Esophagus muscularis mucosa (tissue), 3 donors: Measurements from ENCODE around the gene SMIM11.

Experiments
- CTCF ChIP-seq, 3 experiments: fragments of 200-600 bp in 2 of 3; fragments of 450-650 bp in 1 of 3; sonication (generic) in 2 of 3; IDR thresholded peaks; one replicate each; pipeline ENCODE4 v1.5.1; 2017 to 2019; ENCODE audit warnings: antibody characterized with exemption in 3 of 3, mild to moderate bottlenecking in 2 of 3, moderate library complexity in 1 of 3
- POLR2A ChIP-seq: fragments of 450-650 bp; IDR thresholded peaks from one replicate; pipeline ENCODE4 v1.6.1; 2017; ENCODE audit warnings: antibody characterized with exemption, moderate library complexity, mild to moderate bottlenecking, low read depth
- POLR2AphosphoS5 ChIP-seq, 2 donors: sonication (generic); formaldehyde crosslinking; IDR thresholded peaks; one replicate each; pipeline ENCODE4 v1.6.1; 2017; ENCODE audit warnings: antibody characterized with exemption in 2 of 2

- no peak for TF ChIP-seq CTCF (IDR thresholded peaks at IDR 0.05)
- TF ChIP-seq POLR2A = no peak
- TF ChIP-seq POLR2AphosphoS5 (IDR thresholded peaks at IDR 0.05) = no peak
These were observed 42.1 kb upstream of the SMIM11 start for GRCh38 chr21:34333121-34333739.
